ENCODE results near the gene FBF1. TPM values are rescaled to one million over a fixed set of nuclear protein-coding genes. Genes with fewer than 3 reads are reported as not detected.

The FBF1 gene
- polyA plus RNA-seq, 1 donor (not counting 4 experiments of a cell fraction or from before 2014, with no cell fraction given) = 4.3 TPM

GRCh38 chr17:75901727-75902126 lies 39.1 kb downstream of the FBF1 start:
- no peaks in the 10 kb centered on the region for H4K20me1 ChIP-seq (ENCODE audit: control insufficient read depth, extremely low read depth, insufficient read depth, low read length)

GRCh38 chr17:75900691-75901533 lies 39.9 kb downstream of the FBF1 start:
- H3K79me2 ChIP-seq (ENCODE audit: control insufficient read depth, insufficient read depth, low read length) = peaks cover 8% of the 10 kb centered on the region
- H3K4me2 ChIP-seq (ENCODE audit: control insufficient read depth, extremely low read depth, insufficient read depth, low read depth, low read length) = no peak overlapping the region
- H3K27me3 ChIP-seq (ENCODE audit: control insufficient read depth, extremely low read depth, insufficient read depth, low read length) = no peaks in the 10 kb centered on the region
- no peaks in the 10 kb centered on the region for H3K9me3 ChIP-seq (ENCODE audit: control insufficient read depth, low read depth, low read length)
- peaks cover 5% of the 10 kb centered on the region for H3K4me1 ChIP-seq (ENCODE audit: control insufficient read depth, extremely low read depth, insufficient read depth, low read length)
- H2AFZ ChIP-seq (ENCODE audit: control insufficient read depth, low read length) = no peak overlapping the region
- TF ChIP-seq CTCF (optimal IDR thresholded peaks at IDR 0.05 in 1 of 3, IDR thresholded peaks at IDR 0.05 in 1 of 3, conservative IDR thresholded peaks at IDR 0.05 in 1 of 3; ENCODE audit: extremely low read depth in 1 of 3, insufficient read depth in 2 of 3, low read length in 3 of 3) = no peak
- TF ChIP-seq EZH2 (IDR thresholded peaks at IDR 0.05; ENCODE audit: low read length) = no peak
- FAIRE-seq (no peak), DNase-seq (ENCODE audit: low read depth, low spot score) (no peak)
- H4K20me1 ChIP-seq (ENCODE audit: control insufficient read depth, extremely low read depth, insufficient read depth, low read length) = no peaks in the 10 kb centered on the region
- dilution Hi-C loops (cut with MboI; ENCODE audit: extremely low pct_ligation_motif_present, low sequenced_read_pairs) = no loop called here
- H3K9ac ChIP-seq (ENCODE audit: control insufficient read depth, extremely low read depth, insufficient read depth, low read length) = no peak overlapping the region
- H3K9me1 ChIP-seq (ENCODE audit: control insufficient read depth, extremely low read depth, insufficient read depth, low read length) = no peaks in the 10 kb centered on the region
- no peak overlapping the region for H3K4me3 ChIP-seq (ENCODE audit: control insufficient read depth in 2 of 3, extremely low read depth in 1 of 3, insufficient read depth in 2 of 3, low read depth in 1 of 3, low read length in 3 of 3)
- H3K27ac ChIP-seq (ENCODE audit: control insufficient read depth, insufficient read depth, low read length) = no peak overlapping the region
- H3K36me3 ChIP-seq (ENCODE audit: control insufficient read depth in 2 of 2, extremely low read depth in 1 of 2, insufficient read depth in 2 of 2, low read length in 2 of 2) = peaks cover 18 to 28% of the 10 kb centered on the region in 2 experiments

More at GRCh38 chr17:75901727-75902126, 39.1 kb downstream of the FBF1 start:
- peaks cover 10% of the 10 kb centered on the region for H3K4me1 ChIP-seq (ENCODE audit: control insufficient read depth, extremely low read depth, insufficient read depth, low read length)
- H3K27ac ChIP-seq (ENCODE audit: control insufficient read depth, insufficient read depth, low read length) = no peak overlapping the region
- no peaks in the 10 kb centered on the region for H3K9me3 ChIP-seq (ENCODE audit: control insufficient read depth, low read depth, low read length)
- H3K27me3 ChIP-seq (ENCODE audit: control insufficient read depth, extremely low read depth, insufficient read depth, low read length) = no peaks in the 10 kb centered on the region
- no peak for DNase-seq (ENCODE audit: low read depth, low spot score)
- FAIRE-seq = no peak
- H3K79me2 ChIP-seq (ENCODE audit: control insufficient read depth, insufficient read depth, low read length) = peaks cover 8% of the 10 kb centered on the region
- H2AFZ ChIP-seq (ENCODE audit: control insufficient read depth, low read length) = no peak overlapping the region
- H3K4me3 ChIP-seq (ENCODE audit: control insufficient read depth in 2 of 3, extremely low read depth in 1 of 3, insufficient read depth in 2 of 3, low read depth in 1 of 3, low read length in 3 of 3) = no peak overlapping the region
- peaks cover 18 to 28% of the 10 kb centered on the region in 2 experiments for H3K36me3 ChIP-seq (ENCODE audit: control insufficient read depth in 2 of 2, extremely low read depth in 1 of 2, insufficient read depth in 2 of 2, low read length in 2 of 2)
- H3K9ac ChIP-seq (ENCODE audit: control insufficient read depth, extremely low read depth, insufficient read depth, low read length) = no peak overlapping the region
- TF ChIP-seq CTCF (optimal IDR thresholded peaks at IDR 0.05 in 1 of 3, IDR thresholded peaks at IDR 0.05 in 1 of 3, conservative IDR thresholded peaks at IDR 0.05 in 1 of 3; ENCODE audit: extremely low read depth in 1 of 3, insufficient read depth in 2 of 3, low read length in 3 of 3) (no peak), EZH2 (IDR thresholded peaks at IDR 0.05; ENCODE audit: low read length) (no peak)
- H3K4me2 ChIP-seq (ENCODE audit: control insufficient read depth, extremely low read depth, insufficient read depth, low read depth, low read length) = no peak overlapping the region
- no peaks in the 10 kb centered on the region for H3K9me1 ChIP-seq (ENCODE audit: control insufficient read depth, extremely low read depth, insufficient read depth, low read length)
- dilution Hi-C loops (cut with MboI; ENCODE audit: extremely low pct_ligation_motif_present, low sequenced_read_pairs) = no loop called here

All from keratinocyte (primary cell).